SJSA1 (cell line): ENCODE results near the gene KATNBL1. TPM values are rescaled to one million over a fixed set of nuclear protein-coding genes. Genes with fewer than 3 reads are reported as not detected.

ENCODE experiments used
- total RNA-seq: library from RNA; depleted of rRNA; stranded (reverse); fragments of >200 nt; shearing (Covaris generic); gene quantifications from 2 replicates; pipeline ENCODE4 v1.2.3, GENCODE V29; 2014; rRNA removed

Gene KATNBL1
- total RNA-seq, 1 experiment from 2014 or later = 75.8 TPM

Other genes starting within 250 kb of the KATNBL1 start
- gene CHRM5, start 241.6 kb downstream of the KATNBL1 start, total RNA-seq = 0.11 TPM in 1 of 2 replicates, not detected in the other
- gene AVEN, start 170.9 kb downstream of the KATNBL1 start, total RNA-seq = 62.7 and 77.4 TPM in 2 replicates
- 27.1 and 42.5 TPM in 2 replicates for gene EMC7, start 108.2 kb downstream of the KATNBL1 start, total RNA-seq
- 1.5 and 2.5 TPM in 2 replicates for gene PGBD4, start 108.0 kb downstream of the KATNBL1 start, total RNA-seq
- 224 and 283 TPM in 2 replicates for gene EMC4, start 14.9 kb upstream of the KATNBL1 start, total RNA-seq
- gene SLC12A6, start 127.7 kb upstream of the KATNBL1 start, total RNA-seq = 1.8 and 2.4 TPM in 2 replicates
- 248 and 300 TPM in 2 replicates for gene NOP10, start 133.0 kb upstream of the KATNBL1 start, total RNA-seq
- gene NUTM1, start 133.2 kb upstream of the KATNBL1 start, total RNA-seq = not detected in 2 replicates
- gene LPCAT4, start 157.1 kb upstream of the KATNBL1 start, total RNA-seq = 7.5 and 13.9 TPM in 2 replicates
- 3.4 and 16.0 TPM in 2 replicates for gene GOLGA8A, start 227.7 kb upstream of the KATNBL1 start, total RNA-seq